Activated naive CD4-positive, alpha-beta T cell treated with anti-CD3 and anti-CD28 coated beads, Interleukin-2, amount 10 ng/mL, durations not matched to agents 7 days and 5 days (primary cell): ENCODE results near the gene ANKRD11.
"Not testable (repeated sequence)": the region's sequence is repeated elsewhere in the genome, so short reads cannot be mapped to it uniquely, and the experiment has no call there.

Experiments used
- CTCF ChIA-PET: fragments of 350-600 bp; sonication (Branson Sonifier 250); formaldehyde crosslinking; loops from one replicate; lab custom pipeline; 2021; ENCODE audit warnings: antibody characterized with exemption; lab: Charles Lee
- DNase-seq: peaks from one replicate; pipeline ENCODE4 v3.0.0-alpha.2; 2020
- H3K27ac Mint-ChIP-seq: one replicate; pipeline ENCODE4 v1.8.0; 2021; ENCODE audit warnings: mild to moderate bottlenecking, moderate library complexity, mixed read lengths
- H3K27me3 Mint-ChIP-seq: one replicate; pipeline ENCODE4 v1.8.0; 2021; ENCODE audit warnings: mild to moderate bottlenecking, mixed read lengths
- H3K36me3 Mint-ChIP-seq: one replicate; pipeline ENCODE4 v1.8.0; 2021; ENCODE audit warnings: mixed read lengths
- H3K4me1 Mint-ChIP-seq: one replicate; pipeline ENCODE4 v1.8.0; 2021; ENCODE audit warnings: mixed read lengths
- H3K4me3 Mint-ChIP-seq: one replicate; pipeline ENCODE4 v1.8.0; 2021; ENCODE audit warnings: mild to moderate bottlenecking, moderate library complexity, mixed read lengths
- H3K9me3 Mint-ChIP-seq: one replicate; pipeline ENCODE4 v1.8.0; 2021; ENCODE audit warnings: mixed read lengths

The ANKRD11 gene

GRCh38 chr16:89364606-89365005, 125.8 kb downstream of the ANKRD11 start:
- DNase-seq = no peak
- no peak overlapping the region for H3K27ac Mint-ChIP-seq
- no peaks in the 10 kb centered on the region for H3K9me3 Mint-ChIP-seq
- no peaks in the 10 kb centered on the region for H3K27me3 Mint-ChIP-seq
- CTCF ChIA-PET = interaction anchor here (1.1 kb wide), 1 partner anchor 12 kb away, joined by 3 read pairs; no protein-coding TSS in a partner anchor
- peaks cover 90% of the 10 kb centered on the region for H3K4me1 Mint-ChIP-seq
- H3K4me3 Mint-ChIP-seq = no peak overlapping the region
- peaks cover 28% of the 10 kb centered on the region for H3K36me3 Mint-ChIP-seq

- H3K4me1 Mint-ChIP-seq = peaks cover 90% of the 10 kb centered on the region
- CTCF ChIA-PET = no interaction called here
- H3K9me3 Mint-ChIP-seq = no peaks in the 10 kb centered on the region
- peak; percentile 59 for DNase-seq
- no peaks in the 10 kb centered on the region for H3K27me3 Mint-ChIP-seq
- H3K4me3 Mint-ChIP-seq = no peak overlapping the region
- H3K27ac Mint-ChIP-seq = peak overlapping the region; percentile 78
- peaks cover 34% of the 10 kb centered on the region for H3K36me3 Mint-ChIP-seq
Observed at GRCh38 chr16:89363621-89364393, 126.6 kb downstream of the ANKRD11 start.

- H3K9me3 Mint-ChIP-seq, H3K4me3 Mint-ChIP-seq, H3K27me3 Mint-ChIP-seq, DNase-seq: not testable (repeated sequence)
- H3K27ac Mint-ChIP-seq = peak overlapping the region; percentile 94
- peaks cover 93% of the 10 kb centered on the region for H3K4me1 Mint-ChIP-seq
- H3K36me3 Mint-ChIP-seq = peaks cover 35% of the 10 kb centered on the region
- CTCF ChIA-PET = interaction anchor here (0.8 to 1.1 kb wide), 2 partner anchors 11 to 47 kb away, joined by 4 to 5 read pairs; no protein-coding TSS in a partner anchor
Observed at GRCh38 chr16:89362540-89363223, 127.7 kb downstream of the ANKRD11 start.

GRCh38 chr16:89361751-89362539, 128.4 kb downstream of the ANKRD11 start:
- Mint-ChIP-seq H3K4me3 (peak overlapping the region; percentile 51), H3K27ac (peak overlapping the region; percentile 94), H3K9me3 (no peaks in the 10 kb centered on the region), H3K27me3 (no peaks in the 10 kb centered on the region), H3K36me3 (peaks cover 38% of the 10 kb centered on the region), H3K4me1 (peaks cover 95% of the 10 kb centered on the region)
- CTCF ChIA-PET = interaction anchor here (0.8 to 1.1 kb wide), 2 partner anchors 11 to 46 kb away, joined by 4 to 5 read pairs; no protein-coding TSS in a partner anchor
- DNase-seq = no peak

GRCh38 chr16:89360760-89361435, 129.5 kb downstream of the ANKRD11 start:
- DNase-seq = peak; percentile 90
- CTCF ChIA-PET = interaction anchor here (2.3 kb wide), 1 partner anchor 18 kb away, joined by 4 read pairs; no protein-coding TSS in a partner anchor
- no peaks in the 10 kb centered on the region for H3K27me3 Mint-ChIP-seq
- peak overlapping the region; percentile 94 for H3K27ac Mint-ChIP-seq
- H3K4me1 Mint-ChIP-seq = peaks cover 93% of the 10 kb centered on the region
- H3K36me3 Mint-ChIP-seq = peaks cover 34% of the 10 kb centered on the region
- H3K4me3 Mint-ChIP-seq = peak overlapping the region; percentile 69
- no peaks in the 10 kb centered on the region for H3K9me3 Mint-ChIP-seq

- H3K27me3 Mint-ChIP-seq = no peaks in the 10 kb centered on the region
- peak overlapping the region; percentile 35 for H3K4me3 Mint-ChIP-seq
- no peak for DNase-seq
- peak overlapping the region; percentile 94 for H3K27ac Mint-ChIP-seq
- peaks cover 36% of the 10 kb centered on the region for H3K36me3 Mint-ChIP-seq
- CTCF ChIA-PET = interaction anchor here (2.3 kb wide), 1 partner anchor 20 kb away, joined by 4 read pairs; no protein-coding TSS in a partner anchor
- peaks cover 93% of the 10 kb centered on the region for H3K4me1 Mint-ChIP-seq
- no peaks in the 10 kb centered on the region for H3K9me3 Mint-ChIP-seq
Observed at GRCh38 chr16:89359264-89360147, 130.9 kb downstream of the ANKRD11 start.

- Mint-ChIP-seq H3K27me3 (no peaks in the 10 kb centered on the region), H3K4me1 (peaks cover 89% of the 10 kb centered on the region), H3K4me3 (peak overlapping the region; percentile 51), H3K9me3 (no peaks in the 10 kb centered on the region), H3K36me3 (peaks cover 38% of the 10 kb centered on the region), H3K27ac (peak overlapping the region; percentile 87)
- CTCF ChIA-PET = interaction anchor here (2.3 to 2.8 kb wide), 2 partner anchors 21 to 23 kb away, joined by 4 to 9 read pairs; no protein-coding TSS in a partner anchor
- peak; percentile 72 for DNase-seq
Observed at GRCh38 chr16:89358030-89359005, 132.0 kb downstream of the ANKRD11 start.

- peaks cover 38% of the 10 kb centered on the region for H3K36me3 Mint-ChIP-seq
- DNase-seq = peak; percentile 51
- H3K4me1 Mint-ChIP-seq = peaks cover 87% of the 10 kb centered on the region
- H3K27ac Mint-ChIP-seq = peak overlapping the region; percentile 78
- CTCF ChIA-PET = interaction anchor here (0.6 to 2.8 kb wide), 3 partner anchors 22 to 42 kb away, joined by 3 to 9 read pairs (median 4); no protein-coding TSS in a partner anchor
- no peaks in the 10 kb centered on the region for H3K27me3 Mint-ChIP-seq
- no peaks in the 10 kb centered on the region for H3K9me3 Mint-ChIP-seq
- no peak overlapping the region for H3K4me3 Mint-ChIP-seq
Observed at GRCh38 chr16:89357055-89357816, 133.1 kb downstream of the ANKRD11 start.

- Mint-ChIP-seq H3K9me3 (no peaks in the 10 kb centered on the region), H3K27me3 (no peaks in the 10 kb centered on the region), H3K4me1 (peaks cover 79% of the 10 kb centered on the region), H3K4me3 (no peak overlapping the region), H3K36me3 (peaks cover 43% of the 10 kb centered on the region), H3K27ac (no peak overlapping the region)
- DNase-seq = no peak
- CTCF ChIA-PET = interaction anchor here (2.8 kb wide), 1 partner anchor 20 kb away, joined by 9 read pairs; no protein-coding TSS in a partner anchor
Observed at GRCh38 chr16:89355686-89356085, 134.7 kb downstream of the ANKRD11 start.

GRCh38 chr16:89355007-89355406, 135.4 kb downstream of the ANKRD11 start:
- CTCF ChIA-PET = no interaction called here
- Mint-ChIP-seq H3K4me1 (peaks cover 79% of the 10 kb centered on the region), H3K4me3 (no peak overlapping the region), H3K27ac (no peak overlapping the region), H3K27me3 (no peaks in the 10 kb centered on the region), H3K36me3 (peaks cover 44% of the 10 kb centered on the region), H3K9me3 (no peaks in the 10 kb centered on the region)
- no peak for DNase-seq

GRCh38 chr16:89354325-89354724, 136.0 kb downstream of the ANKRD11 start:
- peaks cover 78% of the 10 kb centered on the region for H3K4me1 Mint-ChIP-seq
- CTCF ChIA-PET = no interaction called here
- peaks cover 41% of the 10 kb centered on the region for H3K36me3 Mint-ChIP-seq
- H3K4me3 Mint-ChIP-seq = no peak overlapping the region
- H3K9me3 Mint-ChIP-seq = no peaks in the 10 kb centered on the region
- H3K27me3 Mint-ChIP-seq = no peaks in the 10 kb centered on the region
- H3K27ac Mint-ChIP-seq = no peak overlapping the region
- no peak for DNase-seq
